PC-3 (cell line): ENCODE measurements around the gene BICRAL. TPM values are rescaled to one million over a fixed set of nuclear protein-coding genes. Genes with fewer than 3 reads are reported as not detected.

ENCODE experiments used
- ATAC-seq: fragments of 200-7000 bp; cut with Tn5 transposase; 2 replicates; pipeline ENCODE4 v1.9.1; 2020; ENCODE audit warnings: mild to moderate bottlenecking, moderate library complexity
- BruUV-seq: library from RNA; stranded (reverse); fragments of 400-500 nt; replicated peaks from 2 replicates; lab custom pipeline; 2021; lab: Mats Ljungman, UMichigan
- CTCF ChIA-PET: fragments of 300-600 bp; sonication (Branson Sonifier 250); formaldehyde crosslinking; loops from one replicate; lab custom pipeline; 2022; ENCODE audit warnings: antibody characterized with exemption; lab: Charles Lee
- POLR2A ChIA-PET: fragments of 300-600 bp; sonication (Branson Sonifier 250); formaldehyde crosslinking; loops from one replicate; lab custom pipeline; 2022; ENCODE audit warnings: antibody characterized with exemption; ENCODE audit not compliant: unreplicated experiment; lab: Charles Lee
- DNase-seq: peaks from one replicate; pipeline ENCODE4 v3.0.0-alpha.2; 2015
- H2AFZ ChIP-seq: fragments of 300-600 bp; sonication (generic); 2 replicates; pipeline ENCODE4 v1.6.0; 2016; ENCODE audit warnings: antibody characterized with exemption, low read length
- H3F3A ChIP-seq: fragments of 300-600 bp; sonication (generic); one replicate; pipeline ENCODE4 v1.6.0; 2017; ENCODE audit warnings: antibody characterized with exemption, low read length, control low read depth, mild to moderate bottlenecking; ENCODE audit not compliant: unreplicated experiment
- H3K27ac ChIP-seq: fragments of 300-600 bp; sonication (generic); 2 replicates; pipeline ENCODE4 v1.5.1; 2016; ENCODE audit warnings: mild to moderate bottlenecking, low read length
- H3K27me3 ChIP-seq: fragments of 300-600 bp; sonication (generic); 2 replicates; pipeline ENCODE4 v1.6.1; 2016; ENCODE audit warnings: low read length, mixed read lengths
- H3K36me3 ChIP-seq: fragments of 300-600 bp; sonication (generic); 2 replicates; pipeline ENCODE4 v1.6.1; 2016; ENCODE audit warnings: low read depth, mixed run types, low read length, mixed read lengths
- H3K4me1 ChIP-seq: fragments of 300-600 bp; sonication (generic); 2 replicates; pipeline ENCODE4 v1.5.1; 2016; ENCODE audit warnings: low read length; ENCODE audit not compliant: insufficient read depth
- H3K4me2 ChIP-seq: fragments of 300-600 bp; sonication (generic); 2 replicates; pipeline ENCODE4 v1.6.0; 2016; ENCODE audit warnings: low read length
- H3K4me3 ChIP-seq: fragments of 300-600 bp; sonication (generic); 2 replicates; pipeline ENCODE4 v1.5.1; 2016; ENCODE audit warnings: mild to moderate bottlenecking, low read length, mixed read lengths
- H3K79me2 ChIP-seq: fragments of 300-600 bp; sonication (generic); 2 replicates; pipeline ENCODE4 v1.6.1; 2017; ENCODE audit warnings: low read length, mixed read lengths
- H3K9ac ChIP-seq: fragments of 300-600 bp; sonication (generic); 2 replicates; pipeline ENCODE4 v1.6.0; 2016; ENCODE audit warnings: mild to moderate bottlenecking, low read length
- H3K9me2 ChIP-seq: fragments of 300-600 bp; sonication (generic); replicated peaks from 2 replicates; pipeline ENCODE4 v1.6.1; 2016; ENCODE audit warnings: mixed run types, low read length, mixed read lengths
- H3K9me3 ChIP-seq: fragments of 300-600 bp; sonication (generic); 2 replicates; pipeline ENCODE4 v1.6.1; 2016; ENCODE audit warnings: low read length, mixed read lengths
- H4K20me1 ChIP-seq: fragments of 300-600 bp; sonication (generic); 2 replicates; pipeline ENCODE4 v1.6.1; 2016; ENCODE audit warnings: low read length, mixed read lengths
- CTCF ChIP-seq: fragments of 300-600 bp; sonication (generic); conservative IDR thresholded peaks from 2 replicates; pipeline ENCODE4 v1.5.1; 2017; ENCODE audit warnings: antibody characterized with exemption, low read depth, mild to moderate bottlenecking, low read length
- EZH2 ChIP-seq: fragments of 300-600 bp; sonication (generic); IDR thresholded peaks from one replicate; pipeline ENCODE4 v1.6.1; 2017; ENCODE audit warnings: antibody characterized with exemption, mild to moderate bottlenecking, low read length; ENCODE audit not compliant: unreplicated experiment
- EZH2phosphoT487 ChIP-seq: fragments of 300-600 bp; sonication (generic); IDR thresholded peaks from 2 replicates; pipeline ENCODE4 v1.6.1; 2018; ENCODE audit warnings: mild to moderate bottlenecking, antibody characterized with exemption, low read length, borderline replicate concordance
- intact Hi-C: fragments of 100-400 bp; cut with micrococcal nuclease; formaldehyde crosslinking; loops from 2 replicates; pipeline ENCODE4 v1.9.0; 2023
- total RNA-seq: library from RNA; depleted of rRNA; stranded (reverse); fragments of >200 nt; gene quantifications from 2 replicates; pipeline ENCODE4 v1.2.3, GENCODE V29; 2014

BICRAL gene
- total RNA-seq, 1 experiment from 2014 or later = 3.3 TPM

- CTCF ChIA-PET = no interaction called here
- BruUV-seq = no TSS peak
- ATAC-seq = no peak
- no peaks in the 10 kb centered on the region for H3K27me3 ChIP-seq
- no peaks in the 10 kb centered on the region for H4K20me1 ChIP-seq
- intact Hi-C loops = no loop called here
- no peaks in the 10 kb centered on the region for H3K36me3 ChIP-seq
- no peaks in the 10 kb centered on the region for H3K4me1 ChIP-seq
- no peak for DNase-seq
- TF ChIP-seq CTCF (no peak), EZH2phosphoT487 (no peak), EZH2 (no peak)
- H3K9ac ChIP-seq = no peak overlapping the region
- no peak overlapping the region for H3K4me2 ChIP-seq
- H3K27ac ChIP-seq = no peak overlapping the region
- H2AFZ ChIP-seq = no peak overlapping the region
- H3K9me3 ChIP-seq = no peaks in the 10 kb centered on the region
- no peak overlapping the region for H3K4me3 ChIP-seq
- POLR2A ChIA-PET = no interaction called here
- H3F3A ChIP-seq = no peaks in the 10 kb centered on the region
- no peaks in the 10 kb centered on the region for H3K79me2 ChIP-seq
- no peaks in the 10 kb centered on the region for H3K9me2 ChIP-seq
These were observed 64.7 kb downstream of the BICRAL start for GRCh38 chr6:42846505-42846904.

GRCh38 chr6:42848700-42849099 lies 66.8 kb downstream of the BICRAL start:
- Histone ChIP-seq H3K4me2 (no peak overlapping the region), H3F3A (no peaks in the 10 kb centered on the region), H3K27me3 (no peaks in the 10 kb centered on the region), H2AFZ (no peak overlapping the region), H3K9ac (no peak overlapping the region), H3K9me3 (no peaks in the 10 kb centered on the region), H3K27ac (no peak overlapping the region), H3K4me3 (no peak overlapping the region), H3K9me2 (no peaks in the 10 kb centered on the region), H4K20me1 (no peaks in the 10 kb centered on the region), H3K36me3 (no peaks in the 10 kb centered on the region), H3K79me2 (no peaks in the 10 kb centered on the region), H3K4me1 (no peaks in the 10 kb centered on the region)
- ChIA-PET POLR2A (no interaction called here), CTCF (no interaction called here)
- DNase-seq (no peak), ATAC-seq (no peak)
- intact Hi-C loops = no loop called here
- no peak for TF ChIP-seq EZH2
- no peak for TF ChIP-seq EZH2phosphoT487
- TF ChIP-seq CTCF = no peak
- BruUV-seq = no TSS peak

GRCh38 chr6:42851599-42851998 lies 69.7 kb downstream of the BICRAL start:
- CTCF ChIA-PET = no interaction called here
- no peaks in the 10 kb centered on the region for H3K36me3 ChIP-seq
- H3K4me1 ChIP-seq = no peaks in the 10 kb centered on the region
- no peaks in the 10 kb centered on the region for H4K20me1 ChIP-seq
- TF ChIP-seq EZH2phosphoT487 (no peak), EZH2 (no peak), CTCF (no peak)
- H3K9me2 ChIP-seq = no peaks in the 10 kb centered on the region
- H3K9ac ChIP-seq = no peak overlapping the region
- no peaks in the 10 kb centered on the region for H3K79me2 ChIP-seq
- BruUV-seq = no TSS peak
- no peak overlapping the region for H3K4me2 ChIP-seq
- no peak for ATAC-seq
- H3K27ac ChIP-seq = no peak overlapping the region
- no peak for DNase-seq
- intact Hi-C loops = no loop called here
- H3K9me3 ChIP-seq = no peaks in the 10 kb centered on the region
- no peak overlapping the region for H3K4me3 ChIP-seq
- no peaks in the 10 kb centered on the region for H3K27me3 ChIP-seq
- no peaks in the 10 kb centered on the region for H3F3A ChIP-seq
- POLR2A ChIA-PET = no interaction called here
- no peak overlapping the region for H2AFZ ChIP-seq
